Measurements from ENCODE around the gene GNGT2.

The GNGT2 gene

DNA sequence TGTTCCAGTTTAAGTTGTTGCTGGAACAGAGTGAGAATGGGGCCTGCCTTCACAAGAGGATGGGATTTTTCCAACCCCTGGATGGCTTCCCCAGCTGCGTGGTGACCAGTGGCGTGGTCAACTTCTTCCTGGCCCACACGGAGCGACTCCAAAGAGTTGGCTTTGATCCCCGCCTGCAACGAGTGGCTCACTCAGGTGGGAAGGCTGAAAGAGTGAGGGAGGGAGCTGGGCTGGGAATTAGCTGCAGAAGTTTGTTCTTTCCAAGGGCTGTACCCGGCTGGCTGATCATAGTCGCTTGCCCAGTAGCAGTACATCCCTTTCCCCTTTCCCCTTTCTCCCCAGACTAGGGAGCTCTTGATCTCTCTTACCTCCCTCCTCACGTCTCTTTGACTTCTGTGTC is 41.7 kb downstream of the GNGT2 start:
- DNase-seq (ENCODE audit: low read depth in 3 of 3), result no peak

DNA sequence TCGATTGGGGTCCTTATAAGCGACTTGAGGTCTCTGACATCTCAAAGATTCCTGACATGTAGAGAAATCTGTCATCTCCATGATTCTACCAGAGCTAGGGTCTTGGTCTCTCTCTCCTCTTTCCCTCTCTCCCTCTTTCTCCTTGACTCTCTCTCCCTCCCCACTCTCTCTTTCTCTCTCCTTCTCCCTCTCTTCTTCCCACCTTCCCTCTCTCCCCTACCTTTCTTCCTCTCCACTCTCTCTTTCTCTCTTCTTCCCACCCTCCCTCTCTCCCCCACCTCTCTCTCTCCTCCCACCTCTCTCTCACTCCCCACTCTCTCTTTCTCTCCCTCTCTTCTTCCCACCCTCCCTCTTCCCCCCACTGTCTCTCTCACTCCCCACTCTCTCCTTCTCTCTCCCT is 45.2 kb downstream of the GNGT2 start:
- DNase-seq (ENCODE audit: low read depth in 3 of 3), result no peak

DNA sequence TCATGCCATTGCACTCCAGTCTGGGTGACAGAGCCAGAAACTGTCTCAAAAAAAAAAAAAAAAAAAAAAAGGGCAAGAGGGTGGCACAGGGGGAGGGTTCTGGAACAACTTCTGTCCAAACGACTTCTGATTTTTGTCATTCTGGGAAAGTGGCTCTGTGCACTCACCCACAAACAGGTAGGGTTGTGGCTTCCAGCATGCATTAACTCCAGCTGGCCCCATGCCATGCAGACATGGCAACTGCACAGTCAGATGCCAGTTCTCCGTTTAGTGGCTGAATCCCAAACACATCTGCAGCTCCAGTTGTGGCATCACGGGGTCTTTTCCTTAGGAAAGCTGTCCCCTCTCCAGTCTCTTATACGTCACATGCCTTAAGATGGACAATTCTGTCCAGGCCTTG is 47.5 kb downstream of the GNGT2 start:
- no peak for DNase-seq (ENCODE audit: low read depth in 3 of 3)

DNA sequence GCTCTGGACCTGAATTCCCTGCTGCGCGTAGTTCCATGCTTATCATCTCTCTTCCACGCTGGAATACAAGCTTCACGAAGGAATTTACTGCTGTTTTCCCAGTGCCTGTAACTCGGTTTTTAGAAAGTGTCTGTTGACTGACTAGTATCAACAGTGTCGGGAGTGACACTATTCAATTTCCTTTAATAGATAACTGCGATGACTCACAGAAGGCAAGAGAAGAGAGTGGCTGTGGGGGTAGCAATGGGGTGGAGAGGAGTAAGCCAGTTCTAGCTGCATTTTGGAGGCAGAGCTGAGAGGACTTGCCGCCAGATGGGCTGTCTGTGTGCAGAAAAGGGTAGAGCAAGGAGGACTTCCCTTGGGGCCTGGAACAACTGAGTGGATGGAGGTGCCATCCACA is 52.6 kb downstream of the GNGT2 start:
- no peak for DNase-seq (ENCODE audit: low read depth in 3 of 3)

DNA sequence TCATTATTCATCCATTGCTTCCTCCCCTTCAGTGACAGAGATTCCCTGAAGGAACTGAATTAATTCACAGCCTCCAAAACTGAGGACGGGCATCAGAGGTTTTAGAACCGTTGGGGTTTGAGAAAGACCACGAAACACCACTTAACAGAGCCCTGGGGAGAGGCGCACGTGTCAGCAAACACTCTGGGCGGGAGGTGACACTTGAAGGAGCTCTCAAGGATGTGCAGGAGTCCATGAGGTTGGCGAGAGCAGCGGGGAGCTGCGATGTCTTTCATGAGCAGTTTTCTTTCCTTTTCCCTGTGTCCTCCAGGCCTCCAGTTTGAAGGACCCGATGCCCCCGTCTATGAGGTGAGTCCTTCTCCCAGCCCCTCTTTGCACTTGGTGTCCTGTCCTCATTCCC is 54.1 kb downstream of the GNGT2 start:
- DNase-seq (ENCODE audit: low read depth in 3 of 3), result no peak
